Skeletal muscle tissue (tissue), 1 donor: ENCODE data around the gene TRIM62. TPM values are rescaled to one million over a fixed set of nuclear protein-coding genes. Genes with fewer than 3 reads are reported as not detected.

Source experiments
- total RNA-seq: library from RNA; depleted of rRNA; stranded (reverse); fragments of >200 nt; gene quantifications from one replicate; pipeline ENCODE4 v1.2.3, GENCODE V29; 2014

Gene TRIM62
- total RNA-seq, 1 donor from 2014 or later: 3.1 TPM

Other genes with a start within 250 kb of the TRIM62 start
- 5.7 TPM for gene RNF19B, start 217.2 kb downstream of the TRIM62 start, total RNA-seq
- gene AK2, start 145.2 kb downstream of the TRIM62 start, total RNA-seq: 64.2 TPM
- gene AZIN2, start 100.9 kb downstream of the TRIM62 start, total RNA-seq: 5.7 TPM
- gene ZNF362, start 74.4 kb upstream of the TRIM62 start, total RNA-seq: 7.3 TPM
- gene A3GALT2, start 139.1 kb upstream of the TRIM62 start, total RNA-seq: not detected
- 31.3 TPM for gene PHC2, start 249.1 kb upstream of the TRIM62 start, total RNA-seq